WTC11 (cell line): ENCODE results near the gene MAPKAP1.

Experiments
- CTCF ChIP-seq: fragments of 200-600 bp; IDR thresholded peaks from 2 replicates; pipeline ENCODE4 v1.8.0; 2022; ENCODE audit warnings: antibody characterized with exemption
- ETV6 ChIP-seq: sonication (generic); formaldehyde crosslinking; IDR thresholded peaks from 2 replicates; pipeline ENCODE4 v1.8.1; 2022; ENCODE audit warnings: mild to moderate bottlenecking, missing genetic modification reagents
- NFYB ChIP-seq: sonication (generic); formaldehyde crosslinking; conservative IDR thresholded peaks from 2 replicates; pipeline ENCODE4 v1.8.0; 2022; ENCODE audit warnings: low read depth, missing genetic modification reagents
- ZBTB21 ChIP-seq: sonication (generic); formaldehyde crosslinking; IDR thresholded peaks from 2 replicates; pipeline ENCODE4 v1.8.1; 2023; ENCODE audit warnings: mild to moderate bottlenecking, missing genetic modification reagents, borderline replicate concordance
- TF ChIP-seq, protein P1 (sequence below): sonication (generic); formaldehyde crosslinking; conservative IDR thresholded peaks from 2 replicates; pipeline ENCODE4 v1.8.1; 2023; ENCODE audit warnings: mild to moderate bottlenecking, low read depth, missing genetic modification reagents, moderate library complexity

GRCh38 chr9:125559194-125559593 is 147.8 kb downstream of the MAPKAP1 start:
- TF ChIP-seq ZBTB21 (CRISPR knock-in tag): no peak
- no peak for TF ChIP-seq CTCF
- TF ChIP-seq, protein P1, sequence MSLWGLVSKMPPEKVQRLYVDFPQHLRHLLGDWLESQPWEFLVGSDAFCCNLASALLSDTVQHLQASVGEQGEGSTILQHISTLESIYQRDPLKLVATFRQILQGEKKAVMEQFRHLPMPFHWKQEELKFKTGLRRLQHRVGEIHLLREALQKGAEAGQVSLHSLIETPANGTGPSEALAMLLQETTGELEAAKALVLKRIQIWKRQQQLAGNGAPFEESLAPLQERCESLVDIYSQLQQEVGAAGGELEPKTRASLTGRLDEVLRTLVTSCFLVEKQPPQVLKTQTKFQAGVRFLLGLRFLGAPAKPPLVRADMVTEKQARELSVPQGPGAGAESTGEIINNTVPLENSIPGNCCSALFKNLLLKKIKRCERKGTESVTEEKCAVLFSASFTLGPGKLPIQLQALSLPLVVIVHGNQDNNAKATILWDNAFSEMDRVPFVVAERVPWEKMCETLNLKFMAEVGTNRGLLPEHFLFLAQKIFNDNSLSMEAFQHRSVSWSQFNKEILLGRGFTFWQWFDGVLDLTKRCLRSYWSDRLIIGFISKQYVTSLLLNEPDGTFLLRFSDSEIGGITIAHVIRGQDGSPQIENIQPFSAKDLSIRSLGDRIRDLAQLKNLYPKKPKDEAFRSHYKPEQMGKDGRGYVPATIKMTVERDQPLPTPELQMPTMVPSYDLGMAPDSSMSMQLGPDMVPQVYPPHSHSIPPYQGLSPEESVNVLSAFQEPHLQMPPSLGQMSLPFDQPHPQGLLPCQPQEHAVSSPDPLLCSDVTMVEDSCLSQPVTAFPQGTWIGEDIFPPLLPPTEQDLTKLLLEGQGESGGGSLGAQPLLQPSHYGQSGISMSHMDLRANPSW (CRISPR knock-in tag): no peak
- no peak for TF ChIP-seq ETV6
- no peak for TF ChIP-seq NFYB (CRISPR knock-in tag)
